Adipocyte (in vitro differentiated cells): ENCODE data around the gene CHD9.
"Not testable (repeated sequence)": the region's sequence is repeated elsewhere in the genome, so short reads cannot be mapped to it uniquely, and the experiment has no call there.

Source experiments
- DNase-seq: peaks from one replicate; pipeline ENCODE4 v3.0.0-alpha.2; 2015; ENCODE audit warnings: low read depth
- H3K27me3 ChIP-seq: replicated peaks from 2 replicates; pipeline ENCODE4 v1.7.0; 2013; ENCODE audit warnings: mild to moderate bottlenecking, low read length, moderate library complexity; ENCODE audit not compliant: control insufficient read depth, insufficient read depth
- H3K36me3 ChIP-seq: 2 replicates; pipeline ENCODE4 v1.7.0; 2013; ENCODE audit warnings: low read length, mild to moderate bottlenecking, moderate library complexity; ENCODE audit not compliant: control insufficient read depth, insufficient read depth, severe bottlenecking
- H3K4me1 ChIP-seq: 2 replicates; pipeline ENCODE4 v1.7.0; 2013; ENCODE audit warnings: mild to moderate bottlenecking, low read length, moderate library complexity; ENCODE audit not compliant: control insufficient read depth, insufficient read depth
- H3K4me3 ChIP-seq: 2 replicates; pipeline ENCODE4 v1.7.0; 2013; ENCODE audit warnings: mild to moderate bottlenecking, low read length, moderate library complexity
- H3K9ac ChIP-seq: 2 replicates; pipeline ENCODE4 v1.7.0; 2013; ENCODE audit warnings: mild to moderate bottlenecking, low read length, moderate library complexity
- H3K9me3 ChIP-seq: 2 replicates; pipeline ENCODE4 v1.7.0; 2013; ENCODE audit warnings: mild to moderate bottlenecking, low read length, moderate library complexity; ENCODE audit not compliant: control insufficient read depth

CHD9 gene

DNA sequence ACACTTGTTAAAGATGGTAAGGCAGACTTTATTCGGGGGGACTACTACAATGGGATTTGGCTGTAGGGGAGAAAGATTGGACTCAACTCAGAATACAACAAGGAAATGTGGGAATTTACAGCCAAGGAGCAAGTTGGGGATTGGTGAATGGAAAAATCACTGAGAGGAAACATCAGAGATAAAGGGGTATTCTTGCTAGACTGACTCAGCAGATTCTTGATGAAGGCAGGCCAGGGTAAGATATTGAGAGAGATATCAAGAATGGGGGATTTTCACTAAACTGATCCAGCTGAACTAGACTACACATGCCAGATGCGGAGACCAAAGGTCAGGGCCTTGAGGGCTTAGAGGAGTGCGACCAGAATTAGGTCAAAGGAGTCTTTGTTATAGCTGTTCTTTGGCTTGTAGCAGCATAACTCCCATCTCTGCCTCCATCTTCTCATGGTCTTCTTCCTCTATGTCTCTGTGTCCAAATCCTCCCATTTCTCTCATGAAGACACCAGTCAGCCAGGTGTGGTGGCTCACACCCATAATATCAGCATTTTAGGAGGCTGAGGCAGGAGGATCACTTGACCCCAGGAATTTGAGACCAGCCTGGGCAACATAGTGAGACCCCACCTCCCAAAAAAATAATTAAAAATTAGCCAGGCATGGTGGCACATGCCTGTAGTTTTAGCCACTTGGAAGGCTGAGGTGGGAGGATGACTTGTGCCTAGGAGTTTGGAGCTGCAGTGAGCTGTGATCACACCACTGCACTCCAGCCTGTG, 19.4 kb upstream of the CHD9 start:
- no peaks in the 10 kb centered on the region for H3K36me3 ChIP-seq
- no peak for DNase-seq
- H3K9me3 ChIP-seq, result peaks cover 5% of the 10 kb centered on the region
- no peak overlapping the region for H3K9ac ChIP-seq
- H3K4me1 ChIP-seq, result peaks cover 16% of the 10 kb centered on the region
- no peak overlapping the region for H3K4me3 ChIP-seq
- H3K27me3 ChIP-seq, result no peaks in the 10 kb centered on the region

- Histone ChIP-seq H3K9me3 (peaks cover 5% of the 10 kb centered on the region), H3K4me1 (peaks cover 14% of the 10 kb centered on the region), H3K4me3 (no peak overlapping the region), H3K9ac (no peak overlapping the region), H3K36me3 (no peaks in the 10 kb centered on the region), H3K27me3 (no peaks in the 10 kb centered on the region)
- DNase-seq, result no peak
Observed at GRCh38 chr16:53036066-53036465, 18.7 kb upstream of the CHD9 start.

DNA sequence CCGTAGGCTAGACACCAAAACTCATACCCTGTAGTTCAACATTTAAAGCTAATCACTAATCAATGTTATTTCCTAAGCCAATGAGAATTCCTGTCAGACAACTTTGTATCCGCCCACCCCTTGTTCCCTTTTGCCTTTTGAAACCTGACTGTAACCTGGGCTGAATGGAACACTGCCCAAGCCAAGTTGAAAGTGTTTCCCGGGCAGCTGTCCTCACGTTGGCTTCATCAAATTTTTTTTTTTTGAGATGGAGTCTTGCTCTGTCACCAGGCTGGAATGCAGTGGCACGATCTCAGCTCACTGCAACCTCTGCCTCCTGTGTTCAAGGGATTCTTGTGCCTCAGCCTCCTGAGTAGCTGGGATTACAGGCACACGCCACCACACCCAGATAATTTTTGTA, 18.1 kb upstream of the CHD9 start:
- not testable (repeated sequence) for H3K36me3 ChIP-seq, H3K9me3 ChIP-seq, DNase-seq, H3K9ac ChIP-seq, H3K27me3 ChIP-seq, H3K4me3 ChIP-seq
- peaks cover 13% of the 10 kb centered on the region for H3K4me1 ChIP-seq

DNA sequence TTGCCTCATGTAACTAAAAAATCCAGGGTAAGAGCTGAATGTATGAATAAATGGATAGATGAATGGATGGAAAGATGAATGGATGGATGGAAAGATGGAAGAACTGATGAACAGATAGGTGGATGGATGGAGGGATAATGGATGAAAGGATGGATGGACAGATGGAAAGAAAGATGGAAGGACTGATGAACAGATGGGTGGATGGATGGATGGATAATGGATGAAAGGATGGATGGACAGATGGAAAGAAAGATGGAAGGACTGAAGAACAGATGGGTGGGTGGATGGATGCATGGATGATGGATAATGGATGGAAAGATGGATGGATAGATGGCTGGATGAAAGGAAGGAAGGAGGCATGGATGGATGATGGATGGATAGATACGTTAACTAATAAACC, 14.0 kb upstream of the CHD9 start:
- DNase-seq, result no peak
- no peaks in the 10 kb centered on the region for H3K27me3 ChIP-seq
- H3K36me3 ChIP-seq, result no peaks in the 10 kb centered on the region
- H3K4me3 ChIP-seq, result no peak overlapping the region
- no peaks in the 10 kb centered on the region for H3K9me3 ChIP-seq
- H3K9ac ChIP-seq, result no peak overlapping the region
- peaks cover 33% of the 10 kb centered on the region for H3K4me1 ChIP-seq

- no peaks in the 10 kb centered on the region for H3K27me3 ChIP-seq
- peak overlapping the region; percentile 79 for H3K9ac ChIP-seq
- peak; percentile 75 for DNase-seq
- H3K4me1 ChIP-seq, result peaks cover 33% of the 10 kb centered on the region
- H3K9me3 ChIP-seq, result no peaks in the 10 kb centered on the region
- no peaks in the 10 kb centered on the region for H3K36me3 ChIP-seq
- peak overlapping the region; percentile 44 for H3K4me3 ChIP-seq
Observed at GRCh38 chr16:53041320-53042051, 13.3 kb upstream of the CHD9 start.

GRCh38 chr16:53042235-53042701, 12.5 kb upstream of the CHD9 start:
- Histone ChIP-seq H3K4me3 (peak overlapping the region; percentile 67), H3K36me3 (no peaks in the 10 kb centered on the region), H3K4me1 (peaks cover 33% of the 10 kb centered on the region), H3K27me3 (no peaks in the 10 kb centered on the region), H3K9me3 (no peaks in the 10 kb centered on the region), H3K9ac (peak overlapping the region; percentile 79)
- DNase-seq, result no peak

DNA sequence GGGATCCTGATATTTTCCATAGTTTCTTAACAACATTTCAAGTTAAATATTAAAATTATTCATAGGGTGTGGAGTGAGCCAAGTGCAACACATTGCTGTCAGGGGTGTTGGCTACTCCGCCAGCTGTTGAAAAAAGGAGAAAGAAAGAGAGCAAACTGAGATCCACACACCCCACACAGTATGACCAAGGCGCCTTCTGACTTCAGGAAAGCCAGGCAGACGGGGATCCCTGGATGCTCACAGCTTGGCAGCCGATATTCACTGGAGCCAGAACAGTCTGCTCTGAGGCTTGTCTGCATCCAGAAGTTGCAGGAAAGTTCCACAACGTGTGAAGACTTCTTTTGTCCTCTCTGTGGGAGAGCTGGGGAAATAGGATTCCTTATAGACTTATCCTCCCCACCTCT, 11.4 kb upstream of the CHD9 start:
- no peaks in the 10 kb centered on the region for H3K36me3 ChIP-seq
- H3K4me1 ChIP-seq, result peaks cover 33% of the 10 kb centered on the region
- H3K9ac ChIP-seq, result peak overlapping the region; percentile 79
- H3K27me3 ChIP-seq, result no peaks in the 10 kb centered on the region
- H3K4me3 ChIP-seq, result peak overlapping the region; percentile 67
- H3K9me3 ChIP-seq, result no peaks in the 10 kb centered on the region
- peak; percentile 36 for DNase-seq

- no peak for DNase-seq
- Histone ChIP-seq H3K4me3 (peak overlapping the region; percentile 67), H3K36me3 (no peaks in the 10 kb centered on the region), H3K9me3 (no peaks in the 10 kb centered on the region), H3K27me3 (no peaks in the 10 kb centered on the region), H3K9ac (peak overlapping the region; percentile 79), H3K4me1 (peaks cover 33% of the 10 kb centered on the region)
Observed at GRCh38 chr16:53043986-53044601, 10.7 kb upstream of the CHD9 start.

GRCh38 chr16:53045341-53046220, 9.2 kb upstream of the CHD9 start:
- no peaks in the 10 kb centered on the region for H3K36me3 ChIP-seq
- H3K27me3 ChIP-seq, result no peaks in the 10 kb centered on the region
- no peaks in the 10 kb centered on the region for H3K9me3 ChIP-seq
- H3K9ac ChIP-seq, result no peak overlapping the region
- DNase-seq, result no peak
- H3K4me1 ChIP-seq, result peaks cover 33% of the 10 kb centered on the region
- no peak overlapping the region for H3K4me3 ChIP-seq

DNA sequence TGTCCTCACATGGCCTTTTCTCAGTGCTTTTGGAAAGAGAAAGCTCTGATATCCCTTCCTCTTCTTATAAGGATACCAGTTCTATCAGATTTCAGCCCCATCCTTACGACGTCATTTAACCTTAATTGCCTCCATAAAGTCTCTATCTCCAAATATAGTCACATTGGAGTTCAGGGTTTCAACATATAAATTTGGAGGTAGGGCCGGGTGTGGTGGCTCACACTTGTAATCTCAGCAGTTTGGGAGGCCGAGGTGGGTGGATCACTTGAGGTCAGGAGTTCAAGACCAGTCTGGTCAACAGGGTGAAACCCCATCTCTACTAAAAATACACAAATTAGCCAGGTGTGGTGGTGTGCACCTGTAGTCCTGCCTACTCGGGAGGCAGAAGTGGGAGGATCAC, 7.3 kb upstream of the CHD9 start:
- H3K36me3 ChIP-seq, H3K9me3 ChIP-seq, DNase-seq, H3K9ac ChIP-seq, H3K27me3 ChIP-seq, H3K4me3 ChIP-seq: not testable (repeated sequence)
- peaks cover 26% of the 10 kb centered on the region for H3K4me1 ChIP-seq
